22Rv1 (cell line): ENCODE results near the gene ANKHD1.
A peak's percentile ranks its signal among the peaks of the same experiment; 100 is the strongest.

Source experiments
- H3K27ac ChIP-seq: fragments of 450-650 bp; 2 replicates; pipeline ENCODE4 v1.5.1; 2017
- CTCF ChIP-seq: fragments of 450-650 bp; IDR thresholded peaks from 2 replicates; pipeline ENCODE4 v1.5.1; 2017; ENCODE audit warnings: mild to moderate bottlenecking
- ZFX ChIP-seq: fragments of 450-650 bp; IDR thresholded peaks from 2 replicates; pipeline ENCODE4 v1.6.1; 2017; ENCODE audit warnings: antibody characterized with exemption, borderline replicate concordance

Gene ANKHD1

GRCh38 chr5:140545606-140546005, 144.0 kb downstream of the ANKHD1 start:
- TF ChIP-seq ZFX, result no peak
- TF ChIP-seq CTCF, result no peak

GRCh38 chr5:140546851-140547507, 145.3 kb downstream of the ANKHD1 start:
- no peak for TF ChIP-seq CTCF
- TF ChIP-seq ZFX, result no peak
- H3K27ac ChIP-seq, result peak overlapping the region; percentile 89

More at GRCh38 chr5:140545606-140546005, 144.0 kb downstream of the ANKHD1 start:
- peak overlapping the region; percentile 89 for H3K27ac ChIP-seq

- peak within 1 kb of the TSS; percentile 89 for H3K27ac ChIP-seq
- TF ChIP-seq CTCF (peak; percentile 54), ZFX (no peak)
Observed at GRCh38 chr5:140547508-140548299, 146.1 kb downstream of the ANKHD1 start, which contains the start of gene EIF4EBP3. EIF4EBP3 (plus strand) TSS chr5:140547662; CDS start chr5:140547738, 76 bp downstream.

- peak overlapping the region; percentile 89 for H3K27ac ChIP-seq
- no peak for TF ChIP-seq CTCF
Observed at GRCh38 chr5:140548300-140548688, 146.7 kb downstream of the ANKHD1 start.

- TF ChIP-seq ZFX (no peak), CTCF (no peak)
- H3K27ac ChIP-seq, result peak overlapping the region; percentile 89
Observed at GRCh38 chr5:140548791-140549190, 147.2 kb downstream of the ANKHD1 start.

GRCh38 chr5:140549237-140550144, 147.9 kb downstream of the ANKHD1 start:
- peak overlapping the region; percentile 89 for H3K27ac ChIP-seq
- no peak for TF ChIP-seq ZFX
- TF ChIP-seq CTCF, result no peak
